GM19328 (cell line): ENCODE measurements around the gene SLC4A3.
A peak's percentile ranks its signal among the peaks of the same experiment; 100 is the strongest.
"Not testable (repeated sequence)": the region's sequence is repeated elsewhere in the genome, so short reads cannot be mapped to it uniquely, and the experiment has no call there.

ENCODE experiments used
- ATAC-seq: cut with Tn5 transposase; IDR thresholded peaks from one replicate; pipeline ENCODE4 v1.9.1; 2021; ENCODE audit warnings: mild to moderate bottlenecking, moderate library complexity; ENCODE audit not compliant: unreplicated experiment

SLC4A3 gene

GRCh38 chr2:219643788-219644398, 16.5 kb downstream of the SLC4A3 start:
- ATAC-seq: no peak

- no peak for ATAC-seq
Measured at GRCh38 chr2:219644801-219645480, 17.5 kb downstream of the SLC4A3 start.

DNA sequence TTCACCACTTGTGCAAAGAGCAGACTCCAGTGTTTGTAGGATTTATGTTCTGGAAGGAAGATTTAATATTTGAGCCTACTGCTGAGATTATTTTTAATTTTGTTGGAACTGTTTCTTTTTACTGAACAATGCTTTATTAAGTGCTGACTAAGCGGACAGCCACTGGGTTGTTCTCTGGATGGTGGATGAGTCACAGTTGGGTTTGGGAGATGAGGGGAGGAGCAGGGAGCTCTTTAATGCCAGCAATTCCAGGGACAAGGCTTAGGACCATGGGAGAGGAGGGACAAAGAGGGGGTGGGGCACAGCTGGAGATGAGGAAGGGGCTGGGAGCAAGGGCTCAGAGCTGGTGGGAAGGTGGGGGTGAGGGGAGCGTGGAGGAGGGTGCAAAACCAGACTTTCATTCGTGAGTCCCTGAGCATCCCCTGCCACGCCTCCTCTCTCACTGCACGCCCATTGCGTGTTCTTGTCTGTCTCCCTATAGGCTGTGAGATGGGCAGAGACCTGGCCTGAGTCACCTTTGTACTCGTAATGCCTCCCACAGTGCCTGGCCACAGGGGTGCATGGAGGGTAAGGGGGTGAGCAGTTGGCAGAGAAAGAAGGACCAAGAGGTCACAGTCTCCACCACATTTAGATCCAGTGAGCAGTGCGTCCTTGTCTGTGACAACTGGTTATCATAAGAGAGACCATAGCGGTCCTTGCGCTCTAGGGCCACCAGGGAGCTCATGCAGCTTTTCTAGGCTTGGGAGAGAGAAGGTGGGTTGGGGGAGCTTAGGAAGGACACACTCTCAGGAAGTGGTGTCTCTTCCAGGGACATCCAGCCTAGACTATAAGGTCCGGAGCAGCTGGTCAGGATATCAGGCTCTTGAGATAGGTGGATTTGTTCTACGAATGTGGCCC, 18.4 kb downstream of the SLC4A3 start:
- ATAC-seq: no peak

DNA sequence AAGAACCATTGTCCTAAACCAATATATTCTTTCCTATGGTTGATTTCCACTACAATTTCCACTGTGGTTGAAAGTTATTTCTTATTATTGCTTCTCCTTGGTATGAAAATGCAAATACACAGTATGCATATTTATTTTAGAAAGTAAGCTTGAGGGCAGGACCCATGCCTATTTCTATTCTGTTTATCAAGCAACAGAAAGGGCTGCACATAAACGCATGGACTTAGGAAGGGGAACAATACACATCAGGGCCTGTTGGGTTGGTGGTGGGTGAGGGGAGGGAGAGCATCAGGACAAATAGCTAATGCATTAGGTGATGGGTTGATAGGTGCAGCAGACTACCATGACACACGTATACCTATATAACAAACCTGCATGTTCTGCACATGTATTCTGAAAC, 20.7 kb downstream of the SLC4A3 start:
- no peak for ATAC-seq

GRCh38 chr2:219648963-219649362, 21.5 kb downstream of the SLC4A3 start:
- no peak for ATAC-seq

- no peak for ATAC-seq
Measured at GRCh38 chr2:219650426-219651248, 23.2 kb downstream of the SLC4A3 start.

DNA sequence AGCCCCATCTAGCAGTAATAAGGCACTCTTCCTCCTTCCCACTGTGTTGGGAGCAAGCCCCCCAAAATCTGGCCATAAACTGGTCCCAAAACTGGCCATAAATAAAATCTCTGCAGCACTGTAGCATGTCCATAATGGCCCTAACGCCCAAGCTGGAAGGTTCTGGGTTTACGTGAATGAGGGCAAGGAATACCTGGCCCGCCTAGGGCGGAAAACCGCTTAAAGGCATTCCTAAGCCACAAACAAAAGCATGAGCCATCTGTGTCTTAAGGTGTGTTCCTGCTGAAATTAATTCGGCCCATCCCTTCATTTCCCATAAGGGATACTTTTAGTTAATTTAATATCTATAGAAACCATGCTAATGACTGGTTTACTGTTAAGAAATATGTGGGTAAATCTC, 24.2 kb downstream of the SLC4A3 start:
- ATAC-seq: not testable (repeated sequence)

DNA sequence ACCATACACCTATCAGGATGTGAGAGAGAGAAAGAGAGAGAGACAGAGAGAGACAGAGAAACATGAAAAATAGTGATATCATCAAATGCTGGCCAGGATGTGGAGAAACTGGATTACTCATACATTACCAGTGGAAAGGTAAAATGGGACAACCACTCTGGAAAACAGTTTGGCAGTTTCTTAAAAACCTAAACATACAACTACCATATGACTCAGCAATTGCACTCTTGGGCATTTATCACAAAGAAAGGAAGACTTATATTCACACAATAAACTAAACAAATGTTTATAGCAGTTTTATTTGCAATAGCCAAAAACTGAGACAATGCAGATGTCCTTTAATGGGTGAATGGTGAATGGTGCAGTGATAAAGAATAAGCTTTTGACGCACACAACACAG, 29.1 kb downstream of the SLC4A3 start:
- ATAC-seq: no peak

DNA sequence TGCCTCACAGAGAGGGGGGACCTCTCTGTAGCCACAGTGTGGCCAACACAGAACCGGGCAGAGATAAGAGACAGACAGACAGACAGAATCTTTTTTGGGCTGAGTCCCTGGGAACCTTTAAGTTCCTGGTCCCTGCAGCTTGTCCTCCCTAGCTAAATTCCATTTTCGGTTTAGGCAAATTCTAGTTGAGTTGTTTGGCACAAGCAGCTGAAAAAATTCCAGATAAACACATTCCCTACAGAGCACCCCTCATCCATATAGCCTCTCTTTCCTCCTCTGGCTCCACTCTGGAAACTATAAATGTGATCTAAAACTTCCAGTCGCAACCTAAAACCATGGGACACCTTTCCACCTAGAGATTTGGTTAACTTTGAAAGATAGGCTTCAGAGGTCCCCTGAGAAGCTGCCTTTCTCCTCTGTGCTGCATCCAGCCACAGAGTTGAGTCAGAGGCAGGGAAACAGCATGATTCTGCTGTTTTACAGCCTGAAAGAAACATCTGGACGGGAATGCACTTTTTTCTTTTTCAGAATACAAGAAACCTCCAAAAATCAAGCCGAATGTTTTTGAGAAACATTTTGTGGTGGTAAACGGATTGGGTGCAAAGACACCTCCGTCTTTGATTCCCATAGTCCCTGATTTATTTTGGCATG, 30.9 kb downstream of the SLC4A3 start:
- no peak for ATAC-seq

- ATAC-seq: no peak
Measured at GRCh38 chr2:219658874-219659273, 31.4 kb downstream of the SLC4A3 start.

DNA sequence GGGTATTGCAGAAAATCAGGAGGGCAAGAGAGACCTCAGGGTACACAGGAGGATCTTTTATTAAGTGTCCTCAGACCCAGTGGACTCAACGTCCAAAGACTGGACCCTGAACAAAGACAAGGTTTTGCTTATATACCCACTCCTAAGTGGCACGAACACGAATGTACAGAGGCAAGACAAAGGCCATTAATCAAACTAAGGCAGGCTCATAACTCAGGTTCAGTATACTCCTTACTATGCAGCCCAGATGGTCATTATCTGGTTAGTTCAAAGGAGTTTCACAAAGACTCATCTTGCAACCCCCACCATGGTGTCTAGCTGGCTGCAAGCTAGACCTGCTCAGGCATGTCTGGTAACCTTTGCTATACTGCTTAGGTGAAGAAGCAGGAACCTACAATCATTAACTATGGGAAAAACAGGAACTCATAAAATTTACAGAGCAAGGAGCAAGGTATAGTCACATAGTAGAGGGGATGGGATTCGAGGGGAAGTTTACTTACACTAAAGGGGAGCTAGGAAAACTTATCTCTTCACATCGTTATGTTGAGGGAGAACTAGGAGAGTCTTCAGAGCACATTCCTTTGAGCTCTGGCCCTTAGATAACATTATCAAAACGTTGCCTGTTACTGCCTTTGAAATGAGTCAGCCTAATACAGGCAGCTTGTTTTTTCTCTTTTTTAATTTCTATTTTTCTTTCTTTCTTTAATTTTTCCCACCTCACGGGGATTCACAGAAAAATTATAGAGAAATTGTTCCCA, 33.9 kb downstream of the SLC4A3 start:
- ATAC-seq: peak; percentile 75

DNA sequence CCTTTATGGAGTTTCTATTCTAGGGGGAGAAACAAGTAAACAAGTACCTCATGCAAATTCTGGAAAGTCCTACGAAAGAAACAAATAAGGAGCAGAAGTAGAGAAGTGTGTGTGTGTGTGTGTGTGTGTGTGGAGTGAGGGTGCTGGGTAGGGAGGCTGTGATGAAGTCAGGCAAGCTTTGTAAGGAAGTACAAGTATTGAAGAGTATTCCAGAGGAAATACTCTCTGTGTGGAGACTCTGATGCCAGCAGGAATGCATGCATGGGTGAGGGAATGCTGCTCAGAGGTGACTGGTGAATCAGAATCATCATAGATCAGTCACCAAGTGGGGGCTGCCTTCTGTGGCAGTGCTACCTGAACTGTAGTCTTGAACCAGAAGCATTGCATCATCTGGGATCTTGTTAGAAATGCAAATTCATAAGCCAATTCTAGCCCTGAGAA, 34.5 kb downstream of the SLC4A3 start:
- peak; percentile 7 for ATAC-seq

- ATAC-seq: no peak
Measured at GRCh38 chr2:219662566-219662965, 35.1 kb downstream of the SLC4A3 start.

DNA sequence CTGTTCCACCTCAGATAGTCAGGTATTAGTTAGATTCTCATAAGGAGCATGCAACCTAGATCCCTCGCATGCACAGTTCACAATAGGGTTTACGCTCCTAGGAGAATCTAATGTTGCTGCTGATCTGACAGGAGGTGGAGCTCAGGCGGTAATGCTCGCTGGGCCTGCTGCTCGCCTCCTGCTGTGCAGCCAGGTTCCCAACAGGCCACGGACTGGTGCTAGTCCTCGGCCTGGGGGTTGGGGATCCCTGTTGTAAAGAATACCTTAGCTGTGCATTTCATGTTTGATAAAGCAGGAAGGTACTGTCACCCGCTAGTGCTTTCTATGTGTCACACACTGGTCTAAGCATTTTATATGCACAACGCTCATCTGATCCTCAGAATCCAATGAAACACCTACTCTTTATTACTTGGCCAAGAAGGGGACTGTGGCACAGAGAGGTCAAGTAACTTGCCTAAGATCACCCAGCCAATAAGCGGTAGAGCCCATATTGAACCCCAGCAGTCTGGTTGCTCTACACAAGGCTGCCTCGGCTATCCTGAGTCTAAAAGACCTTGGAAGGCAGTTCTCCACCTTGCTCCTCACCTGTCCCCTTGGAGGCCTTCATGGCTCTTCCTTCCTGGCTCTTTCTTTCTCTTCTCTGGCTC, 35.8 kb downstream of the SLC4A3 start:
- no peak for ATAC-seq

DNA sequence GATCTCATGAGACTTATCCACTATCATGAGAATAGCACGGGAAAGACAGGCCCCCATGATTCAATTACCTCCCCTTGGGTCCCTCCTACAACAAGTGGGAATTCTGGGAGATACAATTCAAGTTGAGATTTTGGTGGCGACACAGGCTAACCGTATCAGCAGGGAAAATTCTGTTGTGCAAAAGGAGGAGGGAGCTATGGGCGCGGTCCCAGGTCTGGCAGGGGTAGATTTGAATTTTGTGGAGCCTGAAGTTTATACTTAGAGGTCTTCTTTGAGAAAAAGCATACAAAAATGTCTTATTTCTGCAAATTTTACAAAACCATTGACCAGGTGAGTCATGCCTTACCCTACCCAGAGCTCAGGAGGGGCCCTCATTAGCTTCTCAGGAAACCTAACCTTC, 36.6 kb downstream of the SLC4A3 start:
- no peak for ATAC-seq

- ATAC-seq: no peak
Measured at GRCh38 chr2:219664944-219665343, 37.5 kb downstream of the SLC4A3 start.

GRCh38 chr2:219665926-219666325, 38.5 kb downstream of the SLC4A3 start:
- no peak for ATAC-seq

- no peak for ATAC-seq
Measured at GRCh38 chr2:219668316-219668715, 40.9 kb downstream of the SLC4A3 start.

- no peak for ATAC-seq
Measured at GRCh38 chr2:219670386-219670785, 43.0 kb downstream of the SLC4A3 start.
